Activated T-cell treated with anti-CD3 and anti-CD28 coated beads, Interleukin-2, amount 50 U/mL, for 4 hours (primary cell): ENCODE data around the gene SELP. TPM values are rescaled to one million over a fixed set of nuclear protein-coding genes. Genes with fewer than 3 reads are reported as not detected.

Source experiments
- ATAC-seq, 2 donors: fragments of 200-7000 bp; cut with Tn5 transposase; one replicate each; pipeline ENCODE4 v1.10.0; 2021
- DNase-seq: peaks from one replicate; pipeline ENCODE4 v3.0.0-alpha.2; 2020
- H3K27me3 Mint-ChIP-seq: one replicate; pipeline ENCODE4 v1.8.0; 2021; ENCODE audit warnings: low read depth, mixed read lengths
- H3K36me3 Mint-ChIP-seq: one replicate; pipeline ENCODE4 v1.8.0; 2022; ENCODE audit warnings: mixed read lengths; ENCODE audit not compliant: insufficient read depth
- H3K4me1 Mint-ChIP-seq: one replicate; pipeline ENCODE4 v1.8.0; 2021; ENCODE audit warnings: low read depth, mixed read lengths
- H3K4me3 Mint-ChIP-seq: one replicate; pipeline ENCODE4 v1.8.0; 2021; ENCODE audit warnings: mild to moderate bottlenecking, moderate library complexity, mixed read lengths
- H3K9me3 Mint-ChIP-seq: one replicate; pipeline ENCODE4 v1.8.0; 2021; ENCODE audit warnings: mixed read lengths
- total RNA-seq, 3 donors: library from RNA; stranded (reverse); gene quantifications; one replicate each; pipeline ENCODE4 v1.2.1, GENCODE V29; 2021

The SELP gene
- total RNA-seq, 3 donors from 2014 or later = 0.35 to 0.48 (median 0.40) TPM

DNA sequence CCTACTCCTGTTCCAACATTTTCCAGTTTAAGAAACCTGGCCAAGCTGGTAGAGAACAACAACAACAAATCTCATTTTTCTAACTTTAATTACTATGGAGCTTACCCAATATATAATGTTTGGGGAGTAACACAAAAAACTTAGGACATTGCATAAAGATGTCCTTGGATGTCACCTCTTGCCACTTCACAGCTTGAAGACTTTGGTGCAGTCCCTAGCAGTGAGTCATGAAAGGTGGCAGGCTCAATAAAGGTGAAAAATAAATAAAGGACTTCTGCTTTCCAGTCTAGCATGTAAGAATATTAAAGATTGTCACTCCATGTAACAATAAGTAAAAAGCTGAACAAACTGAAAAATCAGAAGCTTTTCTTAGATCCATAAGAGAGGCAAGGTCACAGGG, 17.6 kb upstream of the SELP start:
- H3K4me3 Mint-ChIP-seq = peak overlapping the region; percentile 60
- no peak for DNase-seq
- no peak for ATAC-seq
- H3K36me3 Mint-ChIP-seq = no peaks in the 10 kb centered on the region
- peaks cover 45% of the 10 kb centered on the region for H3K4me1 Mint-ChIP-seq
- H3K27me3 Mint-ChIP-seq = no peaks in the 10 kb centered on the region
- H3K9me3 Mint-ChIP-seq = peaks cover 7% of the 10 kb centered on the region

DNA sequence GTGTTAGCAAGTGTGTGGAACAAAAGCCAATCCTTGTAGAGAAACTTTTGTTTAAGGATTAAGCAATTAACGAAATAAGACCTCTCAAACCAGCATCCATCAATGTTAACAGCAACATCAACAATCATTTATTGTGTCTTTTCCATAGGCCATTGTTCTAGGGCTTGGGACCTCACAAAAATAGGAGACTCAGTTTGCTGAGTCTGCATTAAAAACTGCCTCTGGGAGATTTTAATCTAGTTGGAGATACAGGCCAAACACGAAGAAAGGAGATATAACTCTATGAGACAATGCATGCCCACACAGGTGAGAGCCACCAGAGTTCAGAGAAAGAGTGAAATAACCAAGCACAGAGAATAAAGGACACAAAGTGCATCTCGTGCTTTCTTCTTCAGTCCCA, 14.4 kb upstream of the SELP start:
- H3K4me3 Mint-ChIP-seq = no peak overlapping the region
- H3K27me3 Mint-ChIP-seq = no peaks in the 10 kb centered on the region
- H3K36me3 Mint-ChIP-seq = no peaks in the 10 kb centered on the region
- DNase-seq = no peak
- H3K9me3 Mint-ChIP-seq = peaks cover 11% of the 10 kb centered on the region
- H3K4me1 Mint-ChIP-seq = peaks cover 40% of the 10 kb centered on the region
- no peak for ATAC-seq

DNA sequence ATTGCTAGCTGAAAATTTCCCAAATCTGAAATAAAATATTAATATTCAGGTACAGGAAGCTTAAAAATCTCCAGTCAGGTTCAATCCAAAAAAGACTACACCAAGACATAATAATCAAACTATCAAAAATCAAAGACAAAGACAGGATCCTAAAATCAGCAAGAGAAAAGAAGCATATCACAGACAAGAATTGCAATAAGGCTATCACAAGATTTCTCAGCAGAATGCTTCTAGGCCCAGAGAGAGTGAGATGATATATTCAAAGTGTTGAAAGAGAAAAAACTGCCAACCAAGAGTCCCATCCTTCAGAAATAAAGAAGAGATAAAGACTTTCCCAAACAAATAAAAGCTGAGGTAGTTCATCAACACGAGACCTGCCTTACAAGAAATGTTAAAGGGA, 5.0 kb upstream of the SELP start:
- Mint-ChIP-seq H3K36me3 (peaks cover 4% of the 10 kb centered on the region), H3K27me3 (no peaks in the 10 kb centered on the region), H3K4me1 (peaks cover 19% of the 10 kb centered on the region), H3K4me3 (no peak overlapping the region), H3K9me3 (peaks cover 24% of the 10 kb centered on the region)
- ATAC-seq = no peak
- no peak for DNase-seq

DNA sequence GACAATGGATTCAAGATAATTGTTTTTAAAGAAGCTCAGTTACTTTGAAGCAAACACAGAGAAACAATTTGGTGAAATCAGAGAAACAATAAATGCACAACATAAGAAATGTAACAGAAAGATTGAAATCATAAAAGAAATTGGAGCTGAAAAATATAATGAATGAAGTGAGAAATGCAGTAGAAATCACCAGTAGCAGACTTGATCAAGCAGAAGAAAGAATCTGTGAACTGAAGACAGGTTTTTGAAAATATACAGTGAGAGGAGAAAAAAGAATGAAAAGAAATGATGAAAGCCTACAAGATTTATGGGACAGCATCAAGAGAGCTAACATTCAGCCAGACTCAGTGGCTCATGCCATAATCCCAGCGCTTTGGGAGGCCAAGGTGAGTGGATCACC, 4.2 kb upstream of the SELP start:
- H3K4me1 Mint-ChIP-seq = peaks cover 21% of the 10 kb centered on the region
- peaks cover 4% of the 10 kb centered on the region for H3K36me3 Mint-ChIP-seq
- peaks cover 20% of the 10 kb centered on the region for H3K9me3 Mint-ChIP-seq
- no peak overlapping the region for H3K4me3 Mint-ChIP-seq
- DNase-seq (no peak), ATAC-seq (no peak)
- H3K27me3 Mint-ChIP-seq = no peaks in the 10 kb centered on the region

DNA sequence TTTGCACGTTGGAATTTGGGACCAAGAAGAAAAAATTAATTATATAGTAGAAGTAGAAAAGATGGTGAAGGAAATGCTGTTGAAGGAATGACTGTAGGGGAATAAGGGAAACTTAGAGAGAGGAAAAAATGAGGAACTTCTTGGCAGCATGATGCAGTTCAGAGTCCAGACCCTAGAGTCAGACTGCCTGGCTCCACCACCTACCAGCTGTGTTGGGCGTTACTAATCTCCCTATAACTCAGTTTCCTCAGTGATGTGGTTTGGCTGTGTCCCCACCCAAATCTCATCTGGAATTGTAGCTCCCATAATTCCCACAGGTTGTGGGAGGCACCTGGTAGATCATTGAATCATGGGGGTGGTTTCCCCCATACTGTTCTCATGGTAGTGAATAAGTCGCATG, 1.3 kb upstream of the SELP start:
- peaks cover 41% of the 10 kb centered on the region for H3K4me1 Mint-ChIP-seq

DNA sequence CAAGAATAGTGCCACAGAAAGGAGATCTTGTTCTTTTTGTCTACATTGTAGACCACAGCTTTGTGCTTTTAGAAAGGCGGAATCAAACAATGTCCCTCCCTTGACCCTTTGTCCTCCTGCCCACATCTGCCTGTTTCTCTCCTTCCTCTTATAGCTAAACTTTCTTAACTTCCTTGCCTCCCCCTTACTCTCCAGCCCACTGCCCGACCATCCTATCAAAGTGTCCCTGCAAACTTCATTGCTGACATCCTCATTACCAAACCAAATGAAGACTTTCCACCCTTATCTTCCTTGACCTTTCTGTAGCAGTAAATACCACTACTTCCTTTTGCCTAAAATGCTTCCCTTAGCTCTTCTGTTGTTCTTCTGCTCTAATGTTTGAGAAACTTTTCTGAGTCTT, 5.0 kb downstream of the SELP start:
- Mint-ChIP-seq H3K36me3 (no peaks in the 10 kb centered on the region), H3K27me3 (peaks cover 2% of the 10 kb centered on the region), H3K4me1 (peaks cover 68% of the 10 kb centered on the region), H3K4me3 (no peak overlapping the region), H3K9me3 (no peaks in the 10 kb centered on the region)
- DNase-seq (no peak), ATAC-seq (no peak)

More for the DNA sequence above, 1.3 kb upstream of the SELP start:
- H3K27me3 Mint-ChIP-seq = no peaks in the 10 kb centered on the region
- ATAC-seq = no peak
- peaks cover 17% of the 10 kb centered on the region for H3K9me3 Mint-ChIP-seq
- H3K36me3 Mint-ChIP-seq = peaks cover 4% of the 10 kb centered on the region
- DNase-seq = no peak
- H3K4me3 Mint-ChIP-seq = no peak overlapping the region

DNA sequence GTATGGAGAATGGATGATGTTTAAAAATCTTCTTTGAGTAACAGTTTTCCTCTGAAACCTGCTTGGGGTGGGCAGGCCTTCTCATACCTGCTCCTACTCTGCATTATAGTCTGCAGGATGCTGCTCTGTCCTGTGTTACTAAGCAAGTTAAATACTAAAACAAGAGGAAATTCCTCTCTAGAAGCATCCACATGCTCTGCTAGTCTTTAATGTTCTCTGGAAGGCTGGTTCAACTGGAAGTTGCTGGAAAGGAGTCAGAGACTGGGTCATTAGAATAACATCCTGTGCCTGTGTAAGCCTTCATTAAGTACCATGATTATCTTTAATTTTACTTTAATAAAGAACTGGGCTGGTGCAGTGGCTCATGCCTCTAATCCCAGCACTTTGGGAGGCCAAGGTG, 5.8 kb downstream of the SELP start:
- Mint-ChIP-seq H3K4me3 (no peak overlapping the region), H3K9me3 (no peaks in the 10 kb centered on the region), H3K27me3 (peaks cover 2% of the 10 kb centered on the region), H3K4me1 (peaks cover 60% of the 10 kb centered on the region), H3K36me3 (no peaks in the 10 kb centered on the region)
- DNase-seq (no peak), ATAC-seq (no peak)

DNA sequence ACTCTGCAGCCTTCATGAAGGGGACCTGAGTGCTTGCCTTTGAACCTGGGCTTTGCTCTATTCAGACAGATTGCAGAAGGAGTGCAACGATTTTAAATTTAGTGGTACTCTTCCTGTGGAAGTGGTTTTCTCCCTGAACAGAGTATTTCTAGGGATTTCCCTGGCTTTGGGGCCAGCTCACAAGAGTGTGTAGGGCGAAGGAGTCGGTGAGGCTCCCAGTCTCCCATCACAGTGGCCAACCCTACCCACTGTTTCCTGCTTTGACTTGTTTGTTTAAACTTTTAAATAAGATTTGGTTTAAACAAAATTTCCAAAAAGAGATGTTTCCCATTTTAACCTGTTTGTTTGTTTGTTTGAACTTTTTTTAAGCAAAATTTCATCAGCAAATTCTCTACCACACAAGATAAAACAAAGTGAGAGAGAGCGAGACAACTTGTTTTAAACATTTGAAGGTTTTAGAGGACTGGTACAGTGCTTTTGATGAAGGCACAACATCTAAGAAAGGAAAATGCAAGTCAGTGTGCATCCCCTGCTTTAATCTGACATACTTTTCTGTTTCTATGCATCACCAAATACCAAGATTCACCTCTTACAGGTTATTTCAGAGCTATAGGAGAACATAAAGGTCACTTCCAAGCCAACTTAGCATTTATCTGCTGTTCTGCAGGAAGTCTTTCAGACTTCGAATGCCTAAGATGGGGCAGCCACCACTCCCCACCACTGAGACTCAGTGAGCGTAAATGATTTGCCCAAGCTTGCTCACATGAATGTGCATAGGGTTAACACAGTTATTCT, 6.6 kb downstream of the SELP start:
- no peak overlapping the region for H3K4me3 Mint-ChIP-seq
- H3K36me3 Mint-ChIP-seq = no peaks in the 10 kb centered on the region
- peaks cover 2% of the 10 kb centered on the region for H3K27me3 Mint-ChIP-seq
- peaks cover 54% of the 10 kb centered on the region for H3K4me1 Mint-ChIP-seq
- peak; percentile 43 to 53 for ATAC-seq
- H3K9me3 Mint-ChIP-seq = no peaks in the 10 kb centered on the region
- DNase-seq = no peak

DNA sequence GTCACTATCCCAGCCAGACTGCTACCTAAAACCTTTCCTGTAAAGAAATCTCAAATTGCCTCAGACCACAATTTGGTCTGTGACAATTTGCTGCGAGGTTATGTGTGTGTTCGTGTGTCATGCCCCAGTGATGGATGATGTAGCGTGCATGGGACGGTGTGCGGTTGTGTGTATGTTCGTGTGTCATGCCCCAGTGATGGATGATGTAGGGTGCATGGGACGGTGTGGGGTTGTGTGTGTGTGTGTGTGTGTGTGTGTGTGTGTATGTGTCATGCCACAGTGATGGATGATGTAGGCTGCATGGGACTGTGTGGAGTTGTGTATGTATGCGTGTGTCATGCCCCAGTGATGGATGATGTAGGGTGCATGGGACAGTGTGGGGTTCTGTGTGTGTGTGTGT, 9.4 kb downstream of the SELP start:
- ATAC-seq (no peak), DNase-seq (no peak)
- Mint-ChIP-seq H3K9me3 (no peaks in the 10 kb centered on the region), H3K4me1 (peaks cover 37% of the 10 kb centered on the region), H3K4me3 (no peak overlapping the region), H3K27me3 (peaks cover 2% of the 10 kb centered on the region), H3K36me3 (no peaks in the 10 kb centered on the region)

DNA sequence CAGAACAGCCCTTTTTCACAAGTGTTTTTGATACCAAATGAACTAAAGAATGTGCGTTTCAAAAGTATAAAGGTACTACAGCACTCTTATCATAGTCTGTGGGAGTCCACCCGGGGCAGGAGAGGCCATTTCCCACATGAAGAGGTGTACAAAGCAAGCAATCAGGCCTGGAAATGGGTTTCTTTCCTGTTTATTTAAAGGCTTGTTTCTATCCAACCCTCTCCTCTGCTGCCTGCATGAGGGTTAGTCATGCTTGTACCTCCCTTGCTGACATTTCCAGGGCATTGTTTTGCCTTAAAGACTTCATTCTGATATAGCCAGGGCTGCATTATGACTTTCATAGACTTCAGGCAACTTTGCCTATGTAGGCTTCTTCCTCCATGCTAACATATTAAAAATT, 11.6 kb downstream of the SELP start:
- H3K9me3 Mint-ChIP-seq = no peaks in the 10 kb centered on the region
- ATAC-seq (no peak), DNase-seq (no peak)
- H3K4me3 Mint-ChIP-seq = no peak overlapping the region
- peaks cover 20% of the 10 kb centered on the region for H3K4me1 Mint-ChIP-seq
- peaks cover 2% of the 10 kb centered on the region for H3K27me3 Mint-ChIP-seq
- no peaks in the 10 kb centered on the region for H3K36me3 Mint-ChIP-seq

DNA sequence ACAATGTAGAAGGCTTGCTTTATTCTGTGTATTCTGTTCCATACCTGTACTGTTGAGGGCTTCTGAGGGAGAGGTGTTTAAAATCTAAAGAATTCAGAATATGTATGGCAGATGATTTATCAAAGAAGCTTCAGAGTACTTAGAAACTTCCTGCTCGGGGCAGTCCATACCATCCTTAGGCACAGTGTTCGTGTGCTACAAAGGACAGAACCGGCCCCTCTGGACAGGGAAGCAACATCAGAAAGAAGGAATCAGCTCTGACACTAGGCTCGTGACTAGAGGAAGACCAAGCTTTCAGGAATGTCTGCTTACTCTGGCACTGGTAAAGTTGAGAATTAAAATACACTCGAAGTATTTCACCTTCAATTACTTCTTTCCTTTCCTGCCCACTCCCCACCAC, 14.1 kb downstream of the SELP start:
- H3K4me3 Mint-ChIP-seq = no peak overlapping the region
- H3K36me3 Mint-ChIP-seq = no peaks in the 10 kb centered on the region
- H3K4me1 Mint-ChIP-seq = peaks cover 14% of the 10 kb centered on the region
- ATAC-seq = no peak
- DNase-seq = no peak
- H3K9me3 Mint-ChIP-seq = no peaks in the 10 kb centered on the region
- peaks cover under 1% of the 10 kb centered on the region for H3K27me3 Mint-ChIP-seq

DNA sequence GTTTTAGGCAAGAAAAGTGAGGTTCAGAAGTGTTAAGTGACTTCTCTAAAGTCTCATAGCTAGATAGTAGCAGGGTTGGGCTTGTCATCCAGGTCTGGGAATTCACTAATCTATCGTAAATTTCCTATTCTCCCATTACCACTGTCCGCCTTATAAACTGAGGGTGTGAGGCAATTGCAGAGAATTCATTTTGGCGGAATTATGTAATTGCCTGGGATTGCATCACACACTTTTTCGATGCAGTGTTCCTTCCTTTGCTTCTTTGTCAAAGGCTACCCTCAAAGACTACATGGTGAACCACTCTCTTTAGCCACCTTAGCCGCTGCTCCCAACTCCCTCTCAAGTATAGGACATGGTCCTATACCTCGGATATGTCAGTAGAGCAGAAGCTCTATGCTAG, 19.1 kb downstream of the SELP start:
- H3K4me1 Mint-ChIP-seq = peaks cover 16% of the 10 kb centered on the region
- no peaks in the 10 kb centered on the region for H3K9me3 Mint-ChIP-seq
- H3K36me3 Mint-ChIP-seq = no peaks in the 10 kb centered on the region
- ATAC-seq (no peak), DNase-seq (no peak)
- no peaks in the 10 kb centered on the region for H3K27me3 Mint-ChIP-seq
- H3K4me3 Mint-ChIP-seq = no peak overlapping the region

DNA sequence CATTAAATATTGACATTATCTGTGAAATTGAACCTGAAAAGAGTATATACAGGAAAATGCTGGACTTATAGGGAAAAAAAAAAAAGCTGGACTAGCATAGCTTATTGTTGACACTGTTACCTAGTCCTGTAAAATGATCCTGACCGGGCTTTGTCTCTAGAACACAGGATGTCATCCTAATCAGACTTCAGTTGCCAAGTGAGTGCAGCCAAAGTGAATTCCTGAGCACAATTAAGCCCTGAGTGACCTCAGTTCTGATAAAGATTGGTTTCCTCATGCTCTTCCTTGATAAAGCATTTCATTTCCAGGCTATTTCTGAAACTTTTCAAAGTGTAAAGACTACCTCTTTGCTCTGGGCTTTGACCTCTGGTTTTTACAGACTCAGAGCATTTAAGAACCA, 19.8 kb downstream of the SELP start:
- no peak overlapping the region for H3K4me3 Mint-ChIP-seq
- no peak for DNase-seq
- peaks cover 18% of the 10 kb centered on the region for H3K4me1 Mint-ChIP-seq
- no peaks in the 10 kb centered on the region for H3K9me3 Mint-ChIP-seq
- no peaks in the 10 kb centered on the region for H3K36me3 Mint-ChIP-seq
- no peaks in the 10 kb centered on the region for H3K27me3 Mint-ChIP-seq
- ATAC-seq = no peak

DNA sequence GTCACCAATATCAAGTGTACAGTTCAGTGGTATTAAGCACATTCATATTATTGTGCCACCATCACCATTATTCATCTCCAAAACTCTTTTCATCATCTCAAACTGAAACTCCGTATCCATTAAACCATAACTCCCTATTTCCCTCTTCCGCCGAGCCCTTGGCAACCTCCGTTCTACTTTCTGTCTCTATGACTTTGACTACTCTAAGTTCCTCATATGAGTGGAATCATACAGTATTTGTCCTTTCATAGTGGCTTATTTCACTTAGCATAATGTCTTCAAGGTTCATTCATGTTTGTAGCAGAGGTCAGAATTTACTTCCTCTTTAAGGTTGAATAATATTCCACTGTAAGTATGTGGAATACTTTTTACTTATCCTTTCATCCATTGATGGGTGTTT, 21.7 kb downstream of the SELP start:
- ATAC-seq (no peak), DNase-seq (no peak)
- no peaks in the 10 kb centered on the region for H3K9me3 Mint-ChIP-seq
- no peak overlapping the region for H3K4me3 Mint-ChIP-seq
- peaks cover 32% of the 10 kb centered on the region for H3K4me1 Mint-ChIP-seq
- H3K27me3 Mint-ChIP-seq = no peaks in the 10 kb centered on the region
- peaks cover 2% of the 10 kb centered on the region for H3K36me3 Mint-ChIP-seq

DNA sequence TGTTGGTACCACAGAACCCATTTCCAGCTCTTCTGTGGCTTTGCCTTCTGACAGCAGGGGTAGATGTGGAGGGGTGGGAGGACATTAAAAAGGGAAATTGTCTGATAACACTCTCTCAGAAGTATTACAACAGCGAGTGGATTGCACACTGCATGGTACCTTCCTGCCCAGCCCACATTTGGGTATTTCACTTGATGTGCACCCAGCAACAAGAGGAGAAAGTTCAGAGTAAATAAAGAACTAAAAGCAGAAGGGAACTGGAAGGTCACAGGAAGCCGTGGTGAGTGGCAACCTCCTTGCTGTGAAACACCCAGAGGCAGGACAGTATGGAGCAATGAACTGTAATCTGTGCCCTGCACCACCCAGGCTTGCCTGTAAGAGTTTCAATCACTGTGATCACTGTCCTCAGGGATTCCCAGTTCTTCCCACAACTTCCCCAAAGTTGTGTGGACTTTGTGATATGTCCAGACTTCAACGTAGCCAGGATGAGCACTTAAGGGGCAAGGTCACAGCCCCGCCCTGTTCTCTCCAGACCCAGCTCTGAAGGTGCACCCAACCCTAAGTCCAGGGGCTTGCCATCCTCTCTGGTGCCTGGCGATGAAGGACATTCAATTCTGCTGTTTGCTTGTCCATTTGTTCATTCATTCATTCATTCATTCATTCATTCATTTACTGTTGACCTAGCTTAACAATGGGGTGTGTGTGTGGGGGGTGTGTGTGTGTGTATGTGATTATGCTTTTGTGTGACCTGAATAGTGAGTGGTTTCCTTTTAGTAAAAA, 25.0 kb downstream of the SELP start:
- peak; percentile 74 to 75 for ATAC-seq
- no peaks in the 10 kb centered on the region for H3K9me3 Mint-ChIP-seq
- H3K36me3 Mint-ChIP-seq = peaks cover 2% of the 10 kb centered on the region
- DNase-seq = peak; percentile 33
- peak overlapping the region; percentile 57 for H3K4me3 Mint-ChIP-seq
- no peaks in the 10 kb centered on the region for H3K27me3 Mint-ChIP-seq
- peaks cover 60% of the 10 kb centered on the region for H3K4me1 Mint-ChIP-seq
